AG04450 (cell line): ENCODE measurements around the gene MIDN. TPM values are rescaled to one million over a fixed set of nuclear protein-coding genes. Genes with fewer than 3 reads are reported as not detected.
A peak's percentile ranks its signal among the peaks of the same experiment; 100 is the strongest.

Experiments
- CTCF ChIA-PET: fragments of 300-600, 350-600 bp; formaldehyde crosslinking; extraction: SDS; loops from one replicate; lab custom pipeline; 2022; ENCODE audit warnings: antibody characterized with exemption, inconsistent platforms; lab: Charles Lee
- POLR2A ChIA-PET: fragments of 350-600 bp; formaldehyde crosslinking; extraction: SDS; loops from one replicate; lab custom pipeline; 2021; ENCODE audit warnings: antibody characterized with exemption, inconsistent platforms; lab: Yijun Ruan, JAX
- DNase-seq: peaks from one replicate; pipeline ENCODE4 v3.0.0-alpha.2; 2011; ENCODE audit warnings: low read depth, low spot score
- H3K27ac ChIP-seq: one replicate; pipeline ENCODE4 v1.5.1; 2012; ENCODE audit warnings: low read depth, low read length, control low read depth
- H3K27me3 ChIP-seq: one replicate; pipeline ENCODE4 v1.6.0; 2012; ENCODE audit warnings: low read length; ENCODE audit not compliant: control insufficient read depth, insufficient read depth
- H3K4me3 ChIP-seq: 2 replicates; pipeline ENCODE4 v1.5.1; 2011; ENCODE audit warnings: mild to moderate bottlenecking, low read depth, low read length, control low read depth
- H3K9me3 ChIP-seq: 2 replicates; pipeline ENCODE4 v1.5.1; 2012; ENCODE audit warnings: low read length; ENCODE audit not compliant: control insufficient read depth, insufficient read depth
- CTCF ChIP-seq: IDR thresholded peaks from 2 replicates; pipeline ENCODE4 v1.5.1; 2011; ENCODE audit warnings: low read depth, low read length, control low read depth, inconsistent platforms
- polyA plus RNA-seq: library from polyadenylated mRNA; depleted of rRNA; stranded (reverse); fragments of >200 nt; gene quantifications from 2 replicates; pipeline ENCODE4 v1.2.3, GENCODE V29; 2011

MIDN gene
- polyA plus RNA-seq, 1 experiment, result 6.6 TPM

DNA sequence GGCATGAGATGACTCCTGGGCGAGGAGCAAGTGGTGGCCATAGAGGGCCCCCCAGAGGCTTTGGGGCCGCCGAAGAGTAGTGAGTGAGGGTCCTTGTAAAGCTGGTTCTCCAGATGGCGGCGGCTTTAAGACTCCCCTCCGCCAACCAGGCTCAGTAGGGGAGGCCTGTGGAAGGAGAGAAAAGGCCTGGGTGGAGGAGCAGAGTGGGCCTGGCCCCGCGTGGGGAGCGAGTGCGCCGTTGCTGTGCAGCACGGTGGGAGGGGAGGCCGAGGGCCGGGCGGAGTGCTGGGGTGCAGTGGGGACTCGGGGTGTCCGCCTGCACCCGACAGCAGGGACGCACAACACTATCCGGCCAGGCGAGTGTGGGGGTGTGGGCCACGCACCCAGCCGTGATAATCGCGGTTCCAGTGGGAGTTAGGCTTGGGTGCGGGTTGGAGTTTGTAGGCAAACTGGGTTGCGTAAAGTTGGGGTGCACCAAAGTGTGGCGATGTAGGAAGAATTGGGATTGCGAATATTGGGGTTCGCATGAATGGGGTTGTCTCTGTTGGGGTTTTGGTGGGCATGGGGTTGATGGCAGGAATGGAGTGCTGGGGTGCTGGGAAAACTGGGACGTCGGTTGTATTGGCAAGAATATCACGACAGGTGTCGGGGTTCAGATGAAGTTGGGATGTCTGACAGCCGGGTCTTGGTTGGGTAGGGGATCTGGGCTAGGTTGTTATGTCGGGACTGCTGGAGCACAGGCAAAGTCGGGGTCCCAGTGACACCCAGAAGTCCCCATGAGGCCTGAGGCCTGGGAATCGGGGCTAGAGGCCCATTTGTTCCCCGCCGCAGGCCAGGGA, 20.1 kb downstream of the MIDN start:
- no peaks in the 10 kb centered on the region; the same call in 1 of the 2 replicates for H3K9me3 ChIP-seq
- peak overlapping the region; percentile 31 for H3K27ac ChIP-seq
- no peaks in the 10 kb centered on the region for H3K27me3 ChIP-seq
- TF ChIP-seq CTCF, result no peak
- H3K4me3 ChIP-seq, result no peak overlapping the region
- DNase-seq, result no peak
- ChIA-PET CTCF (interaction anchor here (5.0 kb wide), 1 partner anchor 25 kb away, joined by 224 read pairs; the partner anchor contains the start of gene ATP5F1D), POLR2A (interaction anchor here (0.5 to 7.1 kb wide), 50 partner anchors 8 to 596 kb away, joined by 3 to 241 read pairs (median 5); partner anchors contain the start of genes ABCA7, ATP5F1D, CNN2 and DAZAP1)

DNA sequence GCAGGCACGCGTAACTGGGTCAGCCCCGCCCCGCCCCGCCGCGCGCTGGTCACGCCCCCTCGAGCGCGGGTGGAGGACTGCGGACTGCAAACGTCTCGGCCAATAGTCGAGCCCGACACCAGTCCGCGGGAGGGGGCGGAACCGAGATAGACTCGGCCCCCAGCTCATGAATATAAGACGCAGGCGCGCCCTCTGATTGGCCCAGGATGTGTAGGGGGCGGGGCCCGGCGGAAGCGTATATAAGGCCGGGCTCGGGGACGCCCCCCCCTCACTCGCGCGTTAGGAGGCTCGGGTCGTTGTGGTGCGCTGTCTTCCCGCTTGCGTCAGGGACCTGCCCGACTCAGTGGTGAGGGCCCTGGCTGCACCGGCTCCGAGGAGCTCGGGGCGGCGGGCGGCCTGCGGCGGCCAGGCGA, 20.7 kb downstream of the MIDN start, which contains the start of gene CIRBP:
Gene CIRBP, plus strand, starts transcription at position 268 of the 413 bp plus-strand sequence. CDS start 1,602 bp downstream, outside the sequence.
- peak; percentile 98 for DNase-seq
- Histone ChIP-seq H3K27me3 (no peaks in the 10 kb centered on the region), H3K4me3 (peak within 1 kb of the TSS; percentile 94), H3K27ac (peak within 1 kb of the TSS; percentile 94), H3K9me3 (peaks cover 4% of the 10 kb centered on the region; the same call in 1 of the 2 replicates)
- POLR2A ChIA-PET, result interaction anchor here (0.5 to 7.1 kb wide), 51 partner anchors 9 to 596 kb away, joined by 3 to 241 read pairs (median 5); partner anchors contain the start of genes ABCA7, ATP5F1D, CNN2 and DAZAP1
- no peak for TF ChIP-seq CTCF
- CTCF ChIA-PET, result interaction anchor here (5.0 kb wide), 1 partner anchor 25 kb away, joined by 224 read pairs; the partner anchor contains the start of gene ATP5F1D

DNA sequence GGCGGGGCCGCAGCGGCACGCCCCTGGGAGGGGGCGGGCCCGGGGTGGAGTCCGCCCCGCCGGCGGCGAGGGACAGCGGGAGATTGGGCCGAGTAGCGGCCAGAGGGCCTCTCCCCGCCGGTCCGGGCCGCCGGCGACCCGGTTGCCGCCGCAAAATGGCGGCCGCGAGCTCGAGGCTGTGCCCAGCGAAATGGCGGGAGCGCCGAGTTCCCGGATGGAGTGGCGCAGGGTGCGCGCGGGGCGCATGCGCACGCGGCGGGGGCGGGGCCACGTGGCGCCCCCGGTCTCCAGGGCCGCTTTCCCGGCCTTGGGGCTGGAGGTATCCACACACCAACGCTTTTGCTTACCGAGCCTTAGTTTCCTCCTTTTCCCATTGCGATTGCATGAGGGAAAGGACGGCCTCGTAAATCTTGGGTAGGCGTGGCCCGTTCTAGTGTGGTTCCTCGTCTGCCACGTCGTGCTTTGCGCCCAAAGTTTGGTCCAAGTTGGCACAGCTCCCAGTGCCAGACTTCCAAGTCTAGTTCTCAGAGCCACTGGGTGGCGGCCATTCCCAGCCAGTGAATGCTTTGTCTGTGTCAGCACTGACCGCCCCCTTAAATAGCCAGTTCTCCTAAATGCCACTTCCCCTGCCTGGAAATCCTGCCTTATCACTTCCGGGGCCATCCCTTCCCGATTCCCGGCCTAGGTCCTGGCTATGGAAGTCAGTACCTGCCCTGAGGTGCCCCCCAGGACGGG, 21.3 kb downstream of the MIDN start:
- ChIA-PET CTCF (interaction anchor here (5.0 kb wide), 1 partner anchor 26 kb away, joined by 224 read pairs; the partner anchor contains the start of gene ATP5F1D), POLR2A (interaction anchor here (0.6 to 7.1 kb wide), 39 partner anchors 8 to 885 kb away, joined by 3 to 241 read pairs (median 5); partner anchors contain the start of genes ATP5F1D, CNN2, DAZAP1 and RNU6-2)

DNA sequence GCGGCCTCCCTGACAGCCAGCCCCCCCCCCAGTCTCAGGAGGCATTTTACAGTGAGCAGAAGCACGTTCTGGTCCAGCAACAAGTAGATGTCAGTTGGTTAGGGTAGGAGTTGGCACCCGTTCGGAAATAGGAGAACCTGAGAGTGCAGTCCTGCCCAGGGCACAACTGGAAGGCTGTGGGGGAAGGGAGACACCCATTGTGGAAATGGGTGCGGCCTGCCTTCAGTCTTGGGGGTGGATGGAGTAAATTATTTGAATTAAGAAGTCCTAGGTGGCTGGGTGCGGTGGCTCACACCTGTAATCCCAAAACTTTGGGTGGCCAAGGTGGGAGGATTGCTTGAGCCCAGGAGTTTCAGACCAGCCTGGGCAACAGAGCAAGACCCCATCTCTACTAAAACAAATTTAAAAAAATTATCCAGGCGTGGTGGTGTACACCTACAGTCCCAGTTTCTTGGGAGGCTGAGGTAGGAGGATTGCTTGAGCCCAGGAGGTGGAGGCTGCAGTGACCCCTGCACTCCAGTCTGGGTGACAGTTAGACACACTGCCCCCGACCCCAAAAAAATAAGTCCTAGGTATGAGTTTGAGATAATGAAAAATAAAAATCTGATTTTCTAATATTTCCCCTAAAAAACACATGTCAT, 21.9 kb downstream of the MIDN start:
- ChIA-PET POLR2A (interaction anchor here (0.8 to 7.1 kb wide), 3 partner anchors 14 to 26 kb away, joined by 4 to 241 read pairs (median 237); no protein-coding TSS in a partner anchor), CTCF (no interaction called here)

More for the DNA sequence above, 21.3 kb downstream of the MIDN start:
- Histone ChIP-seq H3K9me3 (peaks cover 9% of the 10 kb centered on the region; the same call in 1 of the 2 replicates), H3K27ac (peak overlapping the region; percentile 94), H3K27me3 (no peaks in the 10 kb centered on the region), H3K4me3 (peak overlapping the region; percentile 94)
- no peak for DNase-seq
- no peak for TF ChIP-seq CTCF

More for the DNA sequence above, 21.9 kb downstream of the MIDN start:
- Histone ChIP-seq H3K27ac (peak overlapping the region; percentile 94), H3K27me3 (no peaks in the 10 kb centered on the region), H3K9me3 (peaks cover 12% of the 10 kb centered on the region; the same call in 1 of the 2 replicates), H3K4me3 (peak overlapping the region; percentile 94)
- no peak for TF ChIP-seq CTCF
- no peak for DNase-seq
